OCI-M1 (cell line): ENCODE measurements around the gene TAMALIN.

Source experiments
- DNase-seq: peaks from one replicate; lab custom pipeline; 2025; lab: John Stamatoyannopoulos, UW

TAMALIN gene

GRCh38 chr12:51984657-51985056, 22.1 kb upstream of the TAMALIN start:
- DNase-seq = no peak

- DNase-seq = no peak
Measured at GRCh38 chr12:51985154-51985835, 21.5 kb upstream of the TAMALIN start.

- DNase-seq = no peak
Measured at GRCh38 chr12:51986834-51987233, 19.9 kb upstream of the TAMALIN start.

- no peak for DNase-seq
Measured at GRCh38 chr12:51992246-51992645, 14.5 kb upstream of the TAMALIN start.

GRCh38 chr12:51994539-51994820, 12.3 kb upstream of the TAMALIN start:
- no peak for DNase-seq

GRCh38 chr12:51994959-51995358, 11.8 kb upstream of the TAMALIN start:
- DNase-seq = no peak

- no peak for DNase-seq
Measured at GRCh38 chr12:51997136-51997535, 9.6 kb upstream of the TAMALIN start.

- no peak for DNase-seq
Measured at GRCh38 chr12:52003016-52003550, 3.7 kb upstream of the TAMALIN start.

- DNase-seq = no peak
Measured at GRCh38 chr12:52003591-52003990, 3.2 kb upstream of the TAMALIN start.

GRCh38 chr12:52004042-52004648, 2.6 kb upstream of the TAMALIN start:
- peak; percentile 48 for DNase-seq

GRCh38 chr12:52005218-52005902, 1.4 kb upstream of the TAMALIN start:
- DNase-seq = no peak

- peak; percentile 37 for DNase-seq
Measured at GRCh38 chr12:52005903-52006703, 643 bp upstream of the TAMALIN start.

- no peak for DNase-seq
Measured at GRCh38 chr12:52007158-52007921, 594 bp downstream of the TAMALIN start.

- DNase-seq = no peak
Measured at GRCh38 chr12:52007982-52008510, 1.3 kb downstream of the TAMALIN start.

- no peak for DNase-seq
Measured at GRCh38 chr12:52009081-52009751, 2.5 kb downstream of the TAMALIN start.

- peak; percentile 86 for DNase-seq
Measured at GRCh38 chr12:52010152-52010622, 3.4 kb downstream of the TAMALIN start.

- DNase-seq = no peak
Measured at GRCh38 chr12:52010692-52011601, 4.2 kb downstream of the TAMALIN start.

- DNase-seq = no peak
Measured at GRCh38 chr12:52011602-52012214, 5.0 kb downstream of the TAMALIN start.

- DNase-seq = no peak
Measured at GRCh38 chr12:52013626-52014310, 7.0 kb downstream of the TAMALIN start.
